Adrenal gland (tissue), 12 donors: Measurements from ENCODE around the gene GNG8. TPM values are rescaled to one million over a fixed set of nuclear protein-coding genes. Genes with fewer than 3 reads are reported as not detected.
A peak's percentile ranks its signal among the peaks of the same experiment; 100 is the strongest.

ENCODE experiments used
- DNase-seq, 7 donors: peaks; one replicate each; pipeline ENCODE4 v3.0.0-alpha.2; 2019 to 2020
- H3K27ac ChIP-seq, 5 donors: fragments of 200-600 bp; sonication (generic) in 4 of 5; 1 replicate in 3 of 5; 2 replicates in 2 of 5; pipeline versions ENCODE4 v1.5.1 to v1.8.0; 2016 to 2020; ENCODE audit warnings: mild to moderate bottlenecking in 1 of 5
- H3K27me3 ChIP-seq: fragments of 200-600 bp; 2 replicates; pipeline ENCODE4 v1.8.0; 2021
- H3K36me3 ChIP-seq, 2 donors: fragments of 200-600 bp; replicated peaks in 1 of 2; 1 replicate in 1 of 2; 2 replicates in 1 of 2; pipeline versions ENCODE4 v1.5.1 to v1.8.0; 2018 to 2022
- H3K4me1 ChIP-seq, 2 donors: fragments of 200-600 bp; replicated peaks in 1 of 2; 1 replicate in 1 of 2; 2 replicates in 1 of 2; pipeline versions ENCODE4 v1.5.1 to v1.8.0; 2018 to 2021
- H3K4me3 ChIP-seq, 4 donors: fragments of 200-600 bp; sonication (generic) in 3 of 4; one replicate each; pipeline ENCODE4 v1.5.1; 2016 to 2018
- H3K9me3 ChIP-seq, 3 donors: fragments of 200-600 bp; sonication (generic) in 1 of 3; replicated peaks in 1 of 3; 1 replicate in 2 of 3; 2 replicates in 1 of 3; pipeline versions ENCODE4 v1.5.1 to v1.8.0; 2016 to 2021
- POLR2A ChIP-seq, 2 donors: fragments of 450-650 bp; IDR thresholded peaks; one replicate each; pipeline ENCODE4 v1.6.1; 2017; ENCODE audit warnings: antibody characterized with exemption in 2 of 2, mild to moderate bottlenecking in 2 of 2, moderate library complexity in 1 of 2
- WGBS, 4 donors: extraction: QIAGEN DNeasy Blood & Tissue Kit in 2 of 4; methylation state at CpG; one replicate each; pipeline versions ENCODE4 v1.1.5 to v1.1.7; 2013 to 2017; 5-methylcytosine and 5-hydroxymethylcytosine counted together
- intact Hi-C, 2 donors: fragments of 100-400 bp; cut with DNase I; formaldehyde crosslinking; loops; one replicate each; pipeline versions ENCODE4 v1.14.1 to v1.15.0; 2022 to 2023
- polyA plus RNA-seq, 3 donors: library from polyadenylated mRNA; stranded (reverse); fragments of 200-250 nt in 2 of 3; fragments of 350-450 nt in 1 of 3; fragmentation: Illumina TruSeq in 1 of 3; extraction: RNeasy Lipid Tissue Mini Kit (QIAGEN cat#74804) in 1 of 3; gene quantifications; one replicate each; pipeline ENCODE4 v1.2.3, GENCODE V29; 2013 to 2014
- total RNA-seq, 9 donors: library from RNA; depleted of rRNA in 4 of 9; stranded (reverse); fragments of >200 nt in 4 of 9; fragments of 120-200 nt in 1 of 9; fragmentation: NEBNext Ultra II Directional in 1 of 9; extraction: Animal tissue kit (Norgen Biotek cat#: 25700) in 1 of 9; gene quantifications; one replicate each; pipeline versions ENCODE4 v1.1.0 to v1.2.4, GENCODE V29; 2013 to 2023
- TF ChIP-seq, protein P1 (sequence below), 6 experiments: fragments of 450-650 bp in 4 of 6; fragments of 200-600 bp in 2 of 6; sonication (generic) in 1 of 6; IDR thresholded peaks; 1 replicate in 5 of 6; 2 replicates in 1 of 6; pipeline versions ENCODE4 v1.5.1 to v1.8.0; 2016 to 2021; ENCODE audit warnings: antibody characterized with exemption in 6 of 6, mild to moderate bottlenecking in 2 of 6, moderate library complexity in 1 of 6
- donor health status: healthy with polysubstance abuse.
- donor health status: Bipolar disorder and iron deficiency.
- donor health status: DM: yes; HTN: yes; CAD: no.
- donor health status: DM: no; HTN: no; CAD: no.
- donor health status: DM: no; HTN: no; CAD: no.
- donor health status: DM: yes; HTN: yes; CAD: no.

The GNG8 gene
- total and polyA plus RNA-seq, 12 donors: 3.9 TPM; not detected in 11

DNA sequence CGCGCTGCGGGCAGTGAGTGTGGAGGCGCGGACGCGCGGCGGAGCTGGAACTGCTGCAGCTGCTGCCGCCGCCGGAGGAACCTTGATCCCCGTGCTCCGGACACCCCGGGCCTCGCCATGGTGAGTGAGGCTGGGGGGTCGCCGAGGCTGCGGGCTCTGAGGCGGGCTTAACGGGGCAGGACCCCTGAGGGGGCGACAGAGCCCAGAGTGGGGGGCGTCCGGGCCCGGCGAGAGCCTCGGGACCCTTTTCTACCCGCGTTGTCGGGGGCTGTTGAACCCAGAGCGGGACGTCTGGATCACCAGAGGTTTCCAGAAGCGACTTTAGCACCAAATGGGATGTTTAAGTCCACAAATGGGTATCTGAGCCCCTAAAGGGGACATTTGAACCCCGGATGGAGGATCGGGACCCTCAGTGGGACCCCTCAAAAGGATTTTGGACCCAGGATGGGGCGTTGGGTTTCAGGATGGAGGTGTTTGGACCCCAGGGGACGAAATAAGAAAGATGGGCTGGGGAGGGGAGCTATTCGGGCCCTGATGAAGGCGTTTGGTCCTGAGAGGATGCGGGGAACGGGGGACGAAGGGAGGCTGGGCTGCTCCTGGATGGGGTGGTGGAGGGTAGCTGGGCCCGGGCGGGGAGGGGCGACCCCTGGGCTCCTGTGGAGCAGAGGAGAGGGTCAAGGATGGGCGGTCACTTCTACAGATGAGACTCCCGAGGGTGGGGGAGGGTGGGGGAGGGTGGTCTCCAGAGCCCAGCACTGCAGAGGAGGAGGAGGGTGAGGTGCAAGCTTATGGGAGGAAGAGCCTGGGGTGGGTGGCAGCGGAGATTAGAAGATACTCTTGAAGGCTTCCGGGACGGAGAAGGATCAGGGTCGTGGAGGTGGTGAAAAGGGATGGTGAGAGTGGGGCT is 34.4 kb downstream of the GNG8 start, which contains the start of gene CALM3:
Gene CALM3, plus strand, starts transcription at position 13 of the 907 bp plus-strand sequence. Its CDS starts 105 bp downstream, at position 118.
- Histone ChIP-seq H3K27ac (peak within 1 kb of the TSS; percentile 88 to 100 (median 91)), H3K4me1 (peaks cover 27 to 42% of the 10 kb centered on the region in 2 donors), H3K9me3 (no peaks in the 10 kb centered on the region), H3K4me3 (peak within 1 kb of the TSS; percentile 74 to 99 (median 80)), H3K27me3 (no peaks in the 10 kb centered on the region), H3K36me3 (peaks cover 0 to 12% of the 10 kb centered on the region in 2 donors)
- peak; percentile 89 to 95 for TF ChIP-seq POLR2A (IDR thresholded peaks at IDR 0.05)
- TF ChIP-seq, protein P1, sequence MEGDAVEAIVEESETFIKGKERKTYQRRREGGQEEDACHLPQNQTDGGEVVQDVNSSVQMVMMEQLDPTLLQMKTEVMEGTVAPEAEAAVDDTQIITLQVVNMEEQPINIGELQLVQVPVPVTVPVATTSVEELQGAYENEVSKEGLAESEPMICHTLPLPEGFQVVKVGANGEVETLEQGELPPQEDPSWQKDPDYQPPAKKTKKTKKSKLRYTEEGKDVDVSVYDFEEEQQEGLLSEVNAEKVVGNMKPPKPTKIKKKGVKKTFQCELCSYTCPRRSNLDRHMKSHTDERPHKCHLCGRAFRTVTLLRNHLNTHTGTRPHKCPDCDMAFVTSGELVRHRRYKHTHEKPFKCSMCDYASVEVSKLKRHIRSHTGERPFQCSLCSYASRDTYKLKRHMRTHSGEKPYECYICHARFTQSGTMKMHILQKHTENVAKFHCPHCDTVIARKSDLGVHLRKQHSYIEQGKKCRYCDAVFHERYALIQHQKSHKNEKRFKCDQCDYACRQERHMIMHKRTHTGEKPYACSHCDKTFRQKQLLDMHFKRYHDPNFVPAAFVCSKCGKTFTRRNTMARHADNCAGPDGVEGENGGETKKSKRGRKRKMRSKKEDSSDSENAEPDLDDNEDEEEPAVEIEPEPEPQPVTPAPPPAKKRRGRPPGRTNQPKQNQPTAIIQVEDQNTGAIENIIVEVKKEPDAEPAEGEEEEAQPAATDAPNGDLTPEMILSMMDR (IDR thresholded peaks at IDR 0.05): no peak
- 0 to 1% (median 0%) methylated on average over 24 to 51 of the region's 51 CpGs for WGBS, 4 donors
- intact Hi-C loops: no loop called here
- peak in 4 of 7 donors; percentile 20 to 65 (median 50) for DNase-seq

- TF ChIP-seq, protein P1 (IDR thresholded peaks at IDR 0.05): peak in 1 of 6 experiments; percentile 14
- peak; percentile 49 to 71 for TF ChIP-seq POLR2A (IDR thresholded peaks at IDR 0.05)
- Histone ChIP-seq H3K27me3 (no peaks in the 10 kb centered on the region), H3K36me3 (peaks cover 0 to 3% of the 10 kb centered on the region in 2 donors), H3K4me1 (peaks cover 27 to 34% of the 10 kb centered on the region in 2 donors), H3K4me3 (peak overlapping the region; percentile 12 to 80 (median 72)), H3K9me3 (no peaks in the 10 kb centered on the region), H3K27ac (peak overlapping the region; percentile 88 to 100 (median 91))
- DNase-seq: peak; percentile 97 to 99 (median 98)
- WGBS, 4 donors: 1 to 2% (median 1%) methylated on average over 36 to 93 of the region's 93 CpGs
- intact Hi-C loops: no loop called here
These were observed 35.4 kb downstream of the GNG8 start for GRCh38 chr19:46600384-46601317.

DNA sequence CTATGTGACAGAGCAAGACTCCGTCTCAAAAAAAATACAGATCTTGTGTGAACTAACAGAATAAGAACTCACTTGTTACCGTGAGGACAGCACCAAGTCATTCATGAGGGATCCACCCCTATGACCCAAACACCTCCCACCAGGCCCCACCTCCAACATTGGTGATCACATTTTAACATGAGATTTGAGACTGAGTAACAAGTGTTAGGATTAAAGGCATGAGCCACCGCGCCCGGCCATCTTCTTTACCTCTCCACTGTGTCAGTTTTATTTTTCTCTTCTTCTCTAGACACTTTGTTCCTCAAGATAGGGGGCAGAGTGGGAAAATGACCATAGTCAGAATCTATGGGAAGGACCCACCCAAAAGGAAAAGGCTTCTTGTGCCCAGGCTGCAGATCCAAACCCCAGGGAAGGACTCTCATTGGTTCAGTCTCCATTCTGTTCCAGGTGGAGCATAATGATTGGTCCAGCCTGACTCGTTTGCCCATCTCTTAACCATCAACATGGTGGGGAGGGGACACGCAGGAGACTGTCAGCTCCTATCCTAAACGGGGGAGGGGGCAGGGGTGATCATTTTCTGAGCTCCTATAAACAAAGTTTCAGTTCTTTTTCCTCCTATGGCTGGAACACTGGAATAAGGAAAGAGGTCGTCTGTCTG is 36.2 kb downstream of the GNG8 start:
- intact Hi-C loops: no loop called here
- Histone ChIP-seq H3K4me3 (peak overlapping the region in 3 of 4 donors; percentile 12 to 80 (median 55)), H3K9me3 (no peaks in the 10 kb centered on the region), H3K27me3 (no peaks in the 10 kb centered on the region), H3K27ac (peak overlapping the region in 4 of 5 donors; percentile 90 to 100 (median 92)), H3K4me1 (peaks cover 25 to 26% of the 10 kb centered on the region in 2 donors), H3K36me3 (no peaks in the 10 kb centered on the region)
- 59 to 71% (median 68%) methylated on average over 9 of the region's 9 CpGs for WGBS, 4 donors
- DNase-seq: peak in 2 of 7 donors; percentile 30 to 57
- TF ChIP-seq POLR2A (IDR thresholded peaks at IDR 0.05): no peak
- TF ChIP-seq, protein P1 (IDR thresholded peaks at IDR 0.05): no peak
